Measurements from ENCODE around the gene TOMM34. TPM values are rescaled to one million over a fixed set of nuclear protein-coding genes. Genes with fewer than 3 reads are reported as not detected.

TOMM34 gene
- total and polyA plus RNA-seq, 12 donors = 17.8 to 178 (median 48.3) TPM

- peaks cover 0 to 8% of the 10 kb centered on the region in 2 donors for H3K4me1 ChIP-seq (replicated peaks in 1 of 2)
- WGBS, 4 donors = 91 to 95% (median 92%) methylated on average over 4 of the region's 4 CpGs
- no peak for TF ChIP-seq CTCF (IDR thresholded peaks at IDR 0.05)
- TF ChIP-seq POLR2A (IDR thresholded peaks at IDR 0.05) = no peak
- no peak overlapping the region for H3K4me3 ChIP-seq
- intact Hi-C loops (cut with DNase I) = no loop called here
- peaks cover 0 to 62% of the 10 kb centered on the region in 2 donors for H3K36me3 ChIP-seq (replicated peaks in 1 of 2)
- H3K9me3 ChIP-seq (replicated peaks in 1 of 3) = no peaks in the 10 kb centered on the region
- no peaks in the 10 kb centered on the region for H3K27me3 ChIP-seq
- no peak for DNase-seq
- H3K27ac ChIP-seq = no peak overlapping the region
These were observed 16.4 kb downstream of the TOMM34 start for GRCh38 chr20:44943828-44944227.

- Histone ChIP-seq H3K9me3 (replicated peaks in 1 of 3) (no peaks in the 10 kb centered on the region), H3K36me3 (replicated peaks in 1 of 2) (peaks cover 0 to 49% of the 10 kb centered on the region in 2 donors), H3K27ac (no peak overlapping the region), H3K4me1 (replicated peaks in 1 of 2) (peaks cover 0 to 8% of the 10 kb centered on the region in 2 donors), H3K4me3 (no peak overlapping the region), H3K27me3 (no peaks in the 10 kb centered on the region)
- no peak for DNase-seq
- TF ChIP-seq CTCF (IDR thresholded peaks at IDR 0.05) (no peak), POLR2A (IDR thresholded peaks at IDR 0.05) (no peak)
- intact Hi-C loops (cut with DNase I) = no loop called here
- WGBS, 4 donors = 50 to 75% (median 72%) methylated on average over 1 to 4 of the region's 4 CpGs
These were observed 17.8 kb downstream of the TOMM34 start for GRCh38 chr20:44942264-44942973.

- Histone ChIP-seq H3K36me3 (replicated peaks in 1 of 2) (peaks cover 0 to 39% of the 10 kb centered on the region in 2 donors), H3K27ac (no peak overlapping the region), H3K27me3 (no peaks in the 10 kb centered on the region), H3K4me3 (no peak overlapping the region), H3K4me1 (replicated peaks in 1 of 2) (peaks cover 0 to 8% of the 10 kb centered on the region in 2 donors), H3K9me3 (replicated peaks in 1 of 3) (no peaks in the 10 kb centered on the region)
- TF ChIP-seq POLR2A (IDR thresholded peaks at IDR 0.05) = no peak
- no peak for TF ChIP-seq CTCF (IDR thresholded peaks at IDR 0.05)
- WGBS, 4 donors = 87 to 92% (median 90%) methylated on average over 7 of the region's 7 CpGs
- no peak for DNase-seq
- intact Hi-C loops (cut with DNase I) = no loop called here
These were observed 19.0 kb downstream of the TOMM34 start for GRCh38 chr20:44941120-44941691.

GRCh38 chr20:44938637-44939036 is 21.6 kb downstream of the TOMM34 start:
- no peak for TF ChIP-seq POLR2A (IDR thresholded peaks at IDR 0.05)
- TF ChIP-seq CTCF (IDR thresholded peaks at IDR 0.05) = no peak
- Histone ChIP-seq H3K36me3 (replicated peaks in 1 of 2) (peaks cover 0 to 29% of the 10 kb centered on the region in 2 donors), H3K4me3 (no peak overlapping the region), H3K4me1 (replicated peaks in 1 of 2) (no peaks in the 10 kb centered on the region), H3K27ac (no peak overlapping the region), H3K9me3 (replicated peaks in 1 of 3) (no peaks in the 10 kb centered on the region), H3K27me3 (no peaks in the 10 kb centered on the region)
- 84 to 88% (median 87%) methylated on average over 9 of the region's 9 CpGs for WGBS, 4 donors
- no peak for DNase-seq
- intact Hi-C loops (cut with DNase I) = no loop called here
